SKM-1 treated with dmso at 0.1 percent for 144 hours (cell line): ENCODE data around the gene EXOG.

Experiments used
- DNase-seq: peaks from one replicate; lab custom pipeline; 2025; ENCODE audit not compliant: unreplicated experiment; lab: John Stamatoyannopoulos, UW

Gene EXOG

GRCh38 chr3:38545550-38545949 is 49.4 kb downstream of the EXOG start:
- no peak for DNase-seq

- no peak for DNase-seq
Measured at GRCh38 chr3:38545983-38546382, 49.8 kb downstream of the EXOG start.

- DNase-seq, result no peak
Measured at GRCh38 chr3:38548154-38548931, 52.2 kb downstream of the EXOG start.

GRCh38 chr3:38549082-38549481 is 52.9 kb downstream of the EXOG start:
- DNase-seq, result no peak

- no peak for DNase-seq
Measured at GRCh38 chr3:38549486-38549885, 53.3 kb downstream of the EXOG start.

GRCh38 chr3:38549957-38550840 is 54.1 kb downstream of the EXOG start:
- DNase-seq, result no peak

- DNase-seq, result no peak
Measured at GRCh38 chr3:38551026-38551832, 55.1 kb downstream of the EXOG start.

GRCh38 chr3:38552364-38552763 is 56.2 kb downstream of the EXOG start:
- no peak for DNase-seq

- DNase-seq, result no peak
Measured at GRCh38 chr3:38553071-38553470, 56.9 kb downstream of the EXOG start.

GRCh38 chr3:38554127-38554827 is 58.1 kb downstream of the EXOG start:
- DNase-seq, result no peak

- no peak for DNase-seq
Measured at GRCh38 chr3:38555149-38555840, 59.2 kb downstream of the EXOG start.

GRCh38 chr3:38555926-38556325 is 59.8 kb downstream of the EXOG start:
- DNase-seq, result no peak

GRCh38 chr3:38556640-38557358 is 60.7 kb downstream of the EXOG start:
- no peak for DNase-seq

GRCh38 chr3:38558864-38559263 is 62.7 kb downstream of the EXOG start:
- DNase-seq, result no peak

- no peak for DNase-seq
Measured at GRCh38 chr3:38560284-38560683, 64.1 kb downstream of the EXOG start.

GRCh38 chr3:38560996-38561717 is 65.0 kb downstream of the EXOG start:
- DNase-seq, result no peak

GRCh38 chr3:38561746-38562466 is 65.8 kb downstream of the EXOG start:
- DNase-seq, result no peak

GRCh38 chr3:38562467-38562925 is 66.4 kb downstream of the EXOG start:
- no peak for DNase-seq
